HG02588 (cell line): ENCODE measurements around the gene VPS16.

Experiments used
- ATAC-seq: cut with Tn5 transposase; IDR thresholded peaks from one replicate; pipeline ENCODE4 v1.9.1; 2021; ENCODE audit warnings: mild to moderate bottlenecking, moderate library complexity; ENCODE audit not compliant: unreplicated experiment

The VPS16 gene

GRCh38 chr20:2867081-2867864, 26.7 kb downstream of the VPS16 start:
- ATAC-seq: no peak

- no peak for ATAC-seq
These were observed 28.8 kb downstream of the VPS16 start for GRCh38 chr20:2869381-2869780.

- no peak for ATAC-seq
These were observed 30.5 kb downstream of the VPS16 start for GRCh38 chr20:2871111-2871465.

- no peak for ATAC-seq
These were observed 31.3 kb downstream of the VPS16 start for GRCh38 chr20:2871661-2872458.

GRCh38 chr20:2872459-2873009, 32.0 kb downstream of the VPS16 start:
- peak; percentile 30 for ATAC-seq

GRCh38 chr20:2873010-2873746, 32.6 kb downstream of the VPS16 start, which contains the start of gene PTPRA:
Gene PTPRA, plus strand, starts transcription at chr20:2873481. Its CDS starts 90,797 bp downstream, at chr20:2964278.
- ATAC-seq: peak; percentile 85

- peak; percentile 33 for ATAC-seq
These were observed 33.1 kb downstream of the VPS16 start for GRCh38 chr20:2873747-2874041.

- no peak for ATAC-seq
These were observed 33.9 kb downstream of the VPS16 start for GRCh38 chr20:2874456-2874855.

- no peak for ATAC-seq
These were observed 35.2 kb downstream of the VPS16 start for GRCh38 chr20:2875690-2876203.

GRCh38 chr20:2878515-2878914, 38.0 kb downstream of the VPS16 start:
- ATAC-seq: no peak

GRCh38 chr20:2879146-2879545, 38.6 kb downstream of the VPS16 start:
- no peak for ATAC-seq

- ATAC-seq: no peak
These were observed 40.1 kb downstream of the VPS16 start for GRCh38 chr20:2880650-2881049.

- no peak for ATAC-seq
These were observed 43.4 kb downstream of the VPS16 start for GRCh38 chr20:2883726-2884637.

GRCh38 chr20:2887715-2888114, 47.2 kb downstream of the VPS16 start:
- no peak for ATAC-seq

- no peak for ATAC-seq
These were observed 47.8 kb downstream of the VPS16 start for GRCh38 chr20:2888224-2888955.

GRCh38 chr20:2889209-2889608, 48.7 kb downstream of the VPS16 start:
- ATAC-seq: no peak

- no peak for ATAC-seq
These were observed 49.3 kb downstream of the VPS16 start for GRCh38 chr20:2889797-2890196.

- no peak for ATAC-seq
These were observed 50.2 kb downstream of the VPS16 start for GRCh38 chr20:2890742-2891141.

GRCh38 chr20:2891343-2891742, 50.8 kb downstream of the VPS16 start:
- ATAC-seq: no peak
